GM12878 (cell line): Measurements from ENCODE around the gene OR7A10. TPM values are rescaled to one million over a fixed set of nuclear protein-coding genes. Genes with fewer than 3 reads are reported as not detected.

Experiments
- ATAC-seq: fragments of 200-7000 bp; cut with Tn5 transposase; 3 replicates; pipeline ENCODE4 v1.9.1; 2020; ENCODE audit warnings: mild to moderate bottlenecking, moderate library complexity
- BruUV-seq: library from RNA; stranded (reverse); fragments of 400-500 nt; replicated peaks from 2 replicates; lab custom pipeline; 2021; lab: Mats Ljungman, UMichigan
- CTCF ChIA-PET: fragments of 300-600 bp; sonication (Branson Sonifier 250); formaldehyde crosslinking; extraction: SDS; loops from one replicate; lab custom pipeline; 2021; ENCODE audit warnings: inconsistent platforms; lab: Yijun Ruan, JAX
- POLR2A ChIA-PET: fragments of 350-600 bp; formaldehyde crosslinking; extraction: SDS; loops from one replicate; lab custom pipeline; 2021; ENCODE audit warnings: inconsistent platforms; lab: Charles Lee
- RAD21 ChIA-PET: fragments of 300-600 bp; sonication (Branson Sonifier 250); formaldehyde crosslinking; loops from one replicate; lab custom pipeline; 2023; ENCODE audit warnings: antibody characterized with exemption; ENCODE audit not compliant: unreplicated experiment; lab: Charles Lee
- SMC1A ChIA-PET: fragments of 300-600 bp; sonication (Branson Sonifier 250); formaldehyde crosslinking; loops from one replicate; lab custom pipeline; 2023; ENCODE audit not compliant: unreplicated experiment, uncharacterized antibody; lab: Charles Lee
- DNase-seq: peaks from one replicate; pipeline ENCODE4 v3.0.0-alpha.2; 2011; ENCODE audit warnings: low read depth, low spot score
- FAIRE-seq: peaks from 3 replicates; lab custom pipeline; 2011; peaks lifted over from hg19 to GRCh38; lab: Jason Lieb, UNC
- H2AFZ ChIP-seq: 2 replicates; pipeline ENCODE4 v1.6.0; 2011; ENCODE audit warnings: low read depth, low read length, control low read depth; ENCODE audit not compliant: control insufficient read depth
- H3K27ac ChIP-seq: 2 replicates; pipeline ENCODE4 v1.5.1; 2011; ENCODE audit warnings: control low read depth; ENCODE audit not compliant: control insufficient read depth, insufficient read depth
- H3K27me3 ChIP-seq, 2 experiments: replicated peaks in 1 of 2; 2 replicates each; pipeline versions ENCODE4 v1.6.0 to v1.6.1; 2011; ENCODE audit warnings: low read length in 1 of 2; ENCODE audit not compliant: control insufficient read depth in 2 of 2, insufficient read depth in 2 of 2
- H3K36me3 ChIP-seq, 2 experiments: 2 replicates each; pipeline ENCODE4 v1.5.1; 2011; ENCODE audit warnings: low read length in 1 of 2; ENCODE audit not compliant: control insufficient read depth in 2 of 2, insufficient read depth in 2 of 2
- H3K4me1 ChIP-seq: 2 replicates; pipeline ENCODE4 v1.6.1; 2011; ENCODE audit warnings: mild to moderate bottlenecking, low read length, moderate library complexity, mixed read lengths; ENCODE audit not compliant: control insufficient read depth, insufficient read depth
- H3K4me2 ChIP-seq: 2 replicates; pipeline ENCODE4 v1.6.0; 2011; ENCODE audit warnings: control low read depth; ENCODE audit not compliant: control insufficient read depth, insufficient read depth
- H3K4me3 ChIP-seq: fragments of 200-600 bp; sonication (generic); 2 replicates; pipeline ENCODE4 v1.5.1; 2016
- H3K79me2 ChIP-seq: 2 replicates; pipeline ENCODE4 v1.6.0; 2011; ENCODE audit warnings: low read length; ENCODE audit not compliant: control insufficient read depth, insufficient read depth
- H3K9ac ChIP-seq: 2 replicates; pipeline ENCODE4 v1.8.0; 2011; ENCODE audit warnings: low read length, control low read depth, mixed read lengths; ENCODE audit not compliant: control insufficient read depth, insufficient read depth
- H3K9me3 ChIP-seq: replicated peaks from 3 replicates; pipeline ENCODE4 v1.5.1; 2011; ENCODE audit warnings: mild to moderate bottlenecking, low read length; ENCODE audit not compliant: control insufficient read depth, insufficient read depth
- H4K20me1 ChIP-seq: 2 replicates; pipeline ENCODE4 v1.6.0; 2011; ENCODE audit not compliant: control insufficient read depth, insufficient read depth
- ASH2L ChIP-seq: fragments of 300-600, 200-600 bp; sonication (generic); IDR thresholded peaks from 2 replicates; pipeline ENCODE4 v1.6.1; 2017; ENCODE audit warnings: low read depth, mild to moderate bottlenecking, borderline replicate concordance
- BMI1 ChIP-seq: fragments of 450-650 bp; IDR thresholded peaks from 2 replicates; pipeline ENCODE4 v1.6.1; 2016; ENCODE audit warnings: mild to moderate bottlenecking, moderate library complexity, borderline replicate concordance
- GATAD2B ChIP-seq: fragments of 450-650 bp; conservative IDR thresholded peaks from 2 replicates; pipeline ENCODE4 v1.6.1; 2017; ENCODE audit warnings: low read depth, mild to moderate bottlenecking, moderate library complexity
- HCFC1 ChIP-seq: fragments of 150-350 bp; IDR thresholded peaks from 2 replicates; pipeline ENCODE4 v1.6.1; 2014; ENCODE audit warnings: low read length
- JUND ChIP-seq: IDR thresholded peaks from 2 replicates; pipeline ENCODE4 v1.6.1; 2012; ENCODE audit warnings: low read depth, mild to moderate bottlenecking, low read length, improper control_type of control experiment, moderate library complexity
- MTA3 ChIP-seq: IDR thresholded peaks from 2 replicates; pipeline ENCODE4 v1.6.1; 2012; ENCODE audit warnings: low read length, inconsistent platforms, borderline replicate concordance
- RAD21 ChIP-seq: IDR thresholded peaks from 2 replicates; pipeline ENCODE4 v1.6.1; 2011; ENCODE audit warnings: mild to moderate bottlenecking, low read depth, low read length, moderate library complexity; ENCODE audit not compliant: insufficient read depth
- SIN3A ChIP-seq: IDR thresholded peaks from 2 replicates; pipeline ENCODE4 v1.6.1; 2012; ENCODE audit warnings: low read depth, low read length, improper control_type of control experiment
- SKIL ChIP-seq: fragments of 450-650 bp; IDR thresholded peaks from 2 replicates; pipeline ENCODE4 v1.6.1; 2017; ENCODE audit warnings: mild to moderate bottlenecking, low read depth, inconsistent platforms; ENCODE audit not compliant: poor library complexity, severe bottlenecking
- SP1 ChIP-seq: IDR thresholded peaks from one replicate; pipeline ENCODE4 v1.6.1; 2011; ENCODE audit warnings: low read depth, low read length
- STAT1 ChIP-seq: fragments of 450-650 bp; conservative IDR thresholded peaks from 2 replicates; pipeline ENCODE4 v1.6.1; 2014; ENCODE audit warnings: antibody characterized with exemption, mild to moderate bottlenecking
- ZBED1 ChIP-seq: IDR thresholded peaks from 2 replicates; pipeline ENCODE4 v1.6.1; 2016; ENCODE audit warnings: borderline replicate concordance
- ZNF24 ChIP-seq: fragments of 450-650 bp; IDR thresholded peaks from 2 replicates; pipeline ENCODE4 v1.6.1; 2017; ENCODE audit warnings: antibody characterized with exemption, mild to moderate bottlenecking
- ZNF687 ChIP-seq: fragments of 450-650 bp; IDR thresholded peaks from 2 replicates; pipeline ENCODE4 v1.6.1; 2017; ENCODE audit warnings: mild to moderate bottlenecking, moderate library complexity
- WGBS: methylation state at CpG from one replicate; pipeline ENCODE4 v1.1.6; 2016; ENCODE audit warnings: low lambda C conversion rate; ENCODE audit not compliant: insufficient replicate concordance, insufficient coverage; ENCODE audit errors: missing lambda C conversion rate; 5-methylcytosine and 5-hydroxymethylcytosine counted together
- in situ Hi-C: fragments of 300-500 bp; cut with MboI; formaldehyde crosslinking; loops from 9 replicates; pipeline ENCODE4 v1.14.3; 2018; ENCODE audit warnings: mixed read lengths
- intact Hi-C: fragments of 100-400 bp; cut with micrococcal nuclease; formaldehyde crosslinking; loops from one replicate; pipeline ENCODE4 v1.14.2; 2022; ENCODE audit not compliant: unreplicated experiment
- polyA plus RNA-seq, 11 experiments: library from polyadenylated mRNA; depleted of rRNA in 4 of 11; unstranded in 6 of 11; stranded (reverse) in 5 of 11; fragments of >200 nt; fragmentation: Nextera tagmentation in 4 of 11; fragmentation: Illumina TruSeq in 1 of 11; extraction: Ambion mirVana in 4 of 11; extraction: Trizol in 1 of 11; gene quantifications; 1 replicate in 1 of 11; 2 replicates in 10 of 11; pipeline versions ENCODE4 v1.2.1 to v1.2.3, GENCODE V29; 2011 to 2016; ENCODE audit warnings: inconsistent platforms in 2 of 11, missing spikeins in 2 of 11, low read depth in 1 of 11
- total RNA-seq, 4 experiments: library from RNA; depleted of rRNA in 3 of 4; stranded (reverse); fragments of >200 nt in 3 of 4; fragmentation: Illumina TruSeq in 1 of 4; extraction: Trizol in 1 of 4; gene quantifications; 2 replicates each; pipeline versions ENCODE4 v1.2.1 to v1.2.3, GENCODE V29; 2013 to 2021
- TF ChIP-seq, protein P1 (sequence below): fragments of 450-650 bp; formaldehyde crosslinking; IDR thresholded peaks from 2 replicates; pipeline ENCODE4 v1.4.0; 2020; ENCODE audit warnings: mild to moderate bottlenecking, moderate library complexity

Gene OR7A10
- total and polyA plus RNA-seq, 10 of the 15 experiments (the other 5 are each of a cell fraction or from before 2014, with no cell fraction given) = not detected

DNA sequence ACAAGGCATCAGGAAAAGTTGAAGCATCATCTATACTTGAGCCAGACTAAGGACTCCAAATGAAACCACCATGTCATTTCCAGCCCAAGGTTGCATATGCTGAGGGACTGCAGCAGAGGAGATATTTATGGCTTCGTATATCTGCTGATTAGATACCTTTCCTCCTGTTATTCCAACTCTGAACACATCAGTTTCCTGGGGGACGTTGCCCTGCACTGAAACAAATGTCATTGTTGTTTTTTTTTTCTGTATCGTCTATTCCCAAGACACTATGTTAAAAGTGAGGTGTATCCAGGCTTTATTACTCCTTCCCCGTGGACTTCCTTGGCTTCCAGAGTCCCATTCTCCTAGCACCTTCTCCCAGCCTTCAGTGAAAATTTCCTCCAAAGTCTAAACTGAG is 37.3 kb upstream of the OR7A10 start, which contains the start of gene OR7A17:
Gene OR7A17 (minus strand): TSS at position 101 of the 400 bp plus-strand sequence. CDS start 4,777 bp downstream, outside the sequence.
- Histone ChIP-seq H3K4me1 (no peaks in the 10 kb centered on the region), H4K20me1 (no peaks in the 10 kb centered on the region), H3K27ac (no peak within 1 kb of the TSS), H3K4me2 (no peak within 1 kb of the TSS), H3K36me3 (no peaks in the 10 kb centered on the region), H2AFZ (no peak within 1 kb of the TSS), H3K9ac (no peak within 1 kb of the TSS), H3K9me3 (no peaks in the 10 kb centered on the region), H3K4me3 (no peak within 1 kb of the TSS), H3K27me3 (no peaks in the 10 kb centered on the region), H3K79me2 (no peaks in the 10 kb centered on the region)
- SMC1A ChIA-PET = no interaction called here
- CTCF ChIA-PET = no interaction called here
- 18% methylated on average over 4 of the region's 4 CpGs for WGBS
- intact Hi-C loops = loop anchor here (5.0 kb wide), 2 partner anchors 314 to 329 kb away; partner anchors contain the start of gene NDUFB7
- TF ChIP-seq STAT1 = no peak
- TF ChIP-seq ASH2L = no peak
- TF ChIP-seq SP1 = no peak
- TF ChIP-seq MTA3 = no peak
- TF ChIP-seq ZNF24 = no peak
- no peak for TF ChIP-seq ZNF687
- TF ChIP-seq, protein P1, sequence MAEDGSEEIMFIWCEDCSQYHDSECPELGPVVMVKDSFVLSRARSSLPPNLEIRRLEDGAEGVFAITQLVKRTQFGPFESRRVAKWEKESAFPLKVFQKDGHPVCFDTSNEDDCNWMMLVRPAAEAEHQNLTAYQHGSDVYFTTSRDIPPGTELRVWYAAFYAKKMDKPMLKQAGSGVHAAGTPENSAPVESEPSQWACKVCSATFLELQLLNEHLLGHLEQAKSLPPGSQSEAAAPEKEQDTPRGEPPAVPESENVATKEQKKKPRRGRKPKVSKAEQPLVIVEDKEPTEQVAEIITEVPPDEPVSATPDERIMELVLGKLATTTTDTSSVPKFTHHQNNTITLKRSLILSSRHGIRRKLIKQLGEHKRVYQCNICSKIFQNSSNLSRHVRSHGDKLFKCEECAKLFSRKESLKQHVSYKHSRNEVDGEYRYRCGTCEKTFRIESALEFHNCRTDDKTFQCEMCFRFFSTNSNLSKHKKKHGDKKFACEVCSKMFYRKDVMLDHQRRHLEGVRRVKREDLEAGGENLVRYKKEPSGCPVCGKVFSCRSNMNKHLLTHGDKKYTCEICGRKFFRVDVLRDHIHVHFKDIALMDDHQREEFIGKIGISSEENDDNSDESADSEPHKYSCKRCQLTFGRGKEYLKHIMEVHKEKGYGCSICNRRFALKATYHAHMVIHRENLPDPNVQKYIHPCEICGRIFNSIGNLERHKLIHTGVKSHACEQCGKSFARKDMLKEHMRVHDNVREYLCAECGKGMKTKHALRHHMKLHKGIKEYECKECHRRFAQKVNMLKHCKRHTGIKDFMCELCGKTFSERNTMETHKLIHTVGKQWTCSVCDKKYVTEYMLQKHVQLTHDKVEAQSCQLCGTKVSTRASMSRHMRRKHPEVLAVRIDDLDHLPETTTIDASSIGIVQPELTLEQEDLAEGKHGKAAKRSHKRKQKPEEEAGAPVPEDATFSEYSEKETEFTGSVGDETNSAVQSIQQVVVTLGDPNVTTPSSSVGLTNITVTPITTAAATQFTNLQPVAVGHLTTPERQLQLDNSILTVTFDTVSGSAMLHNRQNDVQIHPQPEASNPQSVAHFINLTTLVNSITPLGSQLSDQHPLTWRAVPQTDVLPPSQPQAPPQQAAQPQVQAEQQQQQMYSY (CRISPR knock-in tag) = no peak
- TF ChIP-seq BMI1 = no peak
- no peak for TF ChIP-seq ZBED1
- no peak for TF ChIP-seq HCFC1
- no peak for TF ChIP-seq GATAD2B
- TF ChIP-seq JUND = no peak
- no peak for TF ChIP-seq SIN3A
- TF ChIP-seq RAD21 = no peak
- TF ChIP-seq SKIL = no peak
- FAIRE-seq = no peak
- DNase-seq = no peak
- in situ Hi-C loops = no loop called here
- ATAC-seq = no peak
- BruUV-seq = no TSS peak
- RAD21 ChIA-PET = no interaction called here
- POLR2A ChIA-PET = interaction anchor here (0.6 kb wide), 1 partner anchor 140 kb away, joined by 13 read pairs; no protein-coding TSS in a partner anchor
